ENCODE measurements around the gene ECHDC3. TPM values are rescaled to one million over a fixed set of nuclear protein-coding genes. Genes with fewer than 3 reads are reported as not detected.

ECHDC3 gene
- total RNA-seq, 4 donors from 2014 or later, result 7.9 to 30.6 (median 19.7) TPM

- Histone ChIP-seq H3K4me3 (no peak overlapping the region), H3K9me3 (no peaks in the 10 kb centered on the region), H3K27ac (replicated peaks in 1 of 4) (no peak overlapping the region), H3K27me3 (peaks cover 0 to 24% (median 0%) of the 10 kb centered on the region in 4 donors), H3K36me3 (no peaks in the 10 kb centered on the region), H3K4me1 (peaks cover 0 to 4% (median 0%) of the 10 kb centered on the region in 4 donors)
- WGBS, result 44% methylated on average over 2 of the region's 2 CpGs
- intact Hi-C loops (cut with DNase I), result no loop called here
- no peak for DNase-seq (ENCODE audit: extremely low spot score)
- TF ChIP-seq POLR2A (IDR thresholded peaks at IDR 0.05; ENCODE audit: low read depth) (no peak), POLR2AphosphoS5 (IDR thresholded peaks at IDR 0.05) (no peak), EP300 (IDR thresholded peaks at IDR 0.05) (no peak), CTCF (IDR thresholded peaks at IDR 0.05) (no peak)
Observed at GRCh38 chr10:11789306-11789705, 47.1 kb downstream of the ECHDC3 start.

GRCh38 chr10:11789956-11790355 is 47.8 kb downstream of the ECHDC3 start:
- intact Hi-C loops (cut with DNase I), result loop anchor here (10.0 kb wide), 1 partner anchor 195 kb away; no protein-coding TSS in a partner anchor
- WGBS, result 83% methylated on average over 8 of the region's 8 CpGs
- Histone ChIP-seq H3K27me3 (peaks cover 0 to 24% (median 0%) of the 10 kb centered on the region in 4 donors), H3K27ac (replicated peaks in 1 of 4) (no peak overlapping the region), H3K4me3 (no peak overlapping the region), H3K36me3 (no peaks in the 10 kb centered on the region), H3K4me1 (peaks cover 0 to 4% (median 0%) of the 10 kb centered on the region in 4 donors), H3K9me3 (no peaks in the 10 kb centered on the region)
- DNase-seq (ENCODE audit: extremely low spot score), result no peak
- TF ChIP-seq CTCF (IDR thresholded peaks at IDR 0.05) (no peak), POLR2AphosphoS5 (IDR thresholded peaks at IDR 0.05) (no peak), EP300 (IDR thresholded peaks at IDR 0.05) (no peak), POLR2A (IDR thresholded peaks at IDR 0.05; ENCODE audit: low read depth) (no peak)

- no peak overlapping the region for H3K4me3 ChIP-seq
- no peak for TF ChIP-seq EP300 (IDR thresholded peaks at IDR 0.05)
- TF ChIP-seq POLR2A (IDR thresholded peaks at IDR 0.05; ENCODE audit: low read depth), result no peak
- TF ChIP-seq POLR2AphosphoS5 (IDR thresholded peaks at IDR 0.05), result no peak
- no peak for TF ChIP-seq CTCF (IDR thresholded peaks at IDR 0.05)
- intact Hi-C loops (cut with DNase I), result loop anchor here (10.0 kb wide), 1 partner anchor 191 kb away; no protein-coding TSS in a partner anchor
- H3K9me3 ChIP-seq, result no peaks in the 10 kb centered on the region
- DNase-seq (ENCODE audit: extremely low spot score), result no peak
- H3K36me3 ChIP-seq, result no peaks in the 10 kb centered on the region
- WGBS, result 97% methylated on average over 9 of the region's 12 CpGs
- peaks cover 0 to 4% (median 0%) of the 10 kb centered on the region in 4 donors for H3K4me1 ChIP-seq
- no peak overlapping the region for H3K27ac ChIP-seq (replicated peaks in 1 of 4)
- H3K27me3 ChIP-seq, result peaks cover 0 to 10% (median 0%) of the 10 kb centered on the region in 4 donors
Observed at GRCh38 chr10:11793762-11794479, 51.7 kb downstream of the ECHDC3 start.

GRCh38 chr10:11794566-11794965 is 52.4 kb downstream of the ECHDC3 start:
- intact Hi-C loops (cut with DNase I), result loop anchor here (10.0 kb wide), 1 partner anchor 190 kb away; no protein-coding TSS in a partner anchor
- no peaks in the 10 kb centered on the region for H3K9me3 ChIP-seq
- no peak overlapping the region for H3K27ac ChIP-seq (replicated peaks in 1 of 4)
- H3K4me1 ChIP-seq, result no peaks in the 10 kb centered on the region
- DNase-seq (ENCODE audit: extremely low spot score), result no peak
- no peak overlapping the region for H3K4me3 ChIP-seq
- H3K27me3 ChIP-seq, result peaks cover 0 to 10% (median 0%) of the 10 kb centered on the region in 4 donors
- 94% methylated on average over 5 of the region's 5 CpGs for WGBS
- no peak for TF ChIP-seq POLR2AphosphoS5 (IDR thresholded peaks at IDR 0.05)
- TF ChIP-seq CTCF (IDR thresholded peaks at IDR 0.05), result no peak
- TF ChIP-seq POLR2A (IDR thresholded peaks at IDR 0.05; ENCODE audit: low read depth), result no peak
- no peak for TF ChIP-seq EP300 (IDR thresholded peaks at IDR 0.05)
- no peaks in the 10 kb centered on the region for H3K36me3 ChIP-seq

Data from esophagus muscularis mucosa (tissue), 4 donors.